NT2/D1 (cell line): Measurements from ENCODE around the gene CDC25C.

Source experiments
- DNase-seq: peaks from one replicate; pipeline ENCODE4 v3.0.0-alpha.2; 2011; ENCODE audit warnings: low read depth, low spot score
- H3K27me3 ChIP-seq: 2 replicates; pipeline ENCODE4 v1.6.0; 2011; ENCODE audit warnings: mild to moderate bottlenecking; ENCODE audit not compliant: insufficient read length, insufficient read depth
- H3K36me3 ChIP-seq: 2 replicates; pipeline ENCODE4 v1.6.1; 2011; ENCODE audit warnings: mild to moderate bottlenecking, low read length, mixed read lengths; ENCODE audit not compliant: insufficient read depth, insufficient read length
- H3K4me1 ChIP-seq: 2 replicates; pipeline ENCODE4 v1.5.1; 2011; ENCODE audit not compliant: insufficient read depth, insufficient read length
- H3K4me3 ChIP-seq: 2 replicates; pipeline ENCODE4 v1.5.1; 2011; ENCODE audit warnings: low read depth; ENCODE audit not compliant: insufficient read length
- H3K9ac ChIP-seq: 2 replicates; pipeline ENCODE4 v1.6.0; 2011; ENCODE audit warnings: low read depth; ENCODE audit not compliant: insufficient read length
- H3K9me3 ChIP-seq: 2 replicates; pipeline ENCODE4 v1.5.1; 2011; ENCODE audit warnings: mild to moderate bottlenecking, low read length; ENCODE audit not compliant: insufficient read depth
- SUZ12 ChIP-seq: IDR thresholded peaks from 2 replicates; pipeline ENCODE4 v1.6.1; 2011; ENCODE audit not compliant: insufficient read length, insufficient read depth; ENCODE audit errors: extremely low read depth
- YY1 ChIP-seq: IDR thresholded peaks from 2 replicates; pipeline ENCODE4 v1.6.1; 2011; ENCODE audit not compliant: insufficient read length, insufficient read depth
- ZNF274 ChIP-seq: IDR thresholded peaks from 2 replicates; pipeline ENCODE4 v1.6.1; 2011; ENCODE audit warnings: mild to moderate bottlenecking, low read depth, low read length

The CDC25C gene

GRCh38 chr5:138366632-138367382 lies 35.2 kb upstream of the CDC25C start:
- Histone ChIP-seq H3K4me1 (no peaks in the 10 kb centered on the region), H3K27me3 (no peaks in the 10 kb centered on the region), H3K9ac (no peak overlapping the region), H3K36me3 (peaks cover 3% of the 10 kb centered on the region), H3K4me3 (no peak overlapping the region), H3K9me3 (no peaks in the 10 kb centered on the region)
- DNase-seq = no peak
- no peak for TF ChIP-seq YY1
- TF ChIP-seq SUZ12 = no peak
- TF ChIP-seq ZNF274 = no peak

GRCh38 chr5:138364576-138364975 lies 33.0 kb upstream of the CDC25C start:
- no peaks in the 10 kb centered on the region for H3K9me3 ChIP-seq
- no peaks in the 10 kb centered on the region for H3K27me3 ChIP-seq
- H3K4me1 ChIP-seq = no peaks in the 10 kb centered on the region
- no peak for DNase-seq
- no peak for TF ChIP-seq YY1
- TF ChIP-seq SUZ12 = no peak
- TF ChIP-seq ZNF274 = no peak
- H3K9ac ChIP-seq = no peak overlapping the region
- peaks cover 3% of the 10 kb centered on the region for H3K36me3 ChIP-seq
- no peak overlapping the region for H3K4me3 ChIP-seq

- H3K9ac ChIP-seq = no peak overlapping the region
- peaks cover 3% of the 10 kb centered on the region for H3K36me3 ChIP-seq
- no peaks in the 10 kb centered on the region for H3K4me1 ChIP-seq
- H3K4me3 ChIP-seq = no peak overlapping the region
- no peaks in the 10 kb centered on the region for H3K27me3 ChIP-seq
- no peak for DNase-seq
- no peaks in the 10 kb centered on the region for H3K9me3 ChIP-seq
- TF ChIP-seq YY1 (no peak), ZNF274 (no peak), SUZ12 (no peak)
Observed at GRCh38 chr5:138360941-138361452, 29.4 kb upstream of the CDC25C start.

GRCh38 chr5:138359621-138360020 lies 28.0 kb upstream of the CDC25C start:
- no peak overlapping the region for H3K9ac ChIP-seq
- H3K9me3 ChIP-seq = peaks cover 9% of the 10 kb centered on the region
- no peaks in the 10 kb centered on the region for H3K27me3 ChIP-seq
- H3K4me1 ChIP-seq = no peaks in the 10 kb centered on the region
- peaks cover 10% of the 10 kb centered on the region for H3K36me3 ChIP-seq
- no peak for TF ChIP-seq ZNF274
- TF ChIP-seq SUZ12 = no peak
- TF ChIP-seq YY1 = no peak
- no peak for DNase-seq
- no peak overlapping the region for H3K4me3 ChIP-seq

- no peak overlapping the region for H3K9ac ChIP-seq
- no peak for DNase-seq
Observed at GRCh38 chr5:138354926-138355378, 23.3 kb upstream of the CDC25C start.

GRCh38 chr5:138354387-138354786 lies 22.8 kb upstream of the CDC25C start:
- Histone ChIP-seq H3K4me1 (no peaks in the 10 kb centered on the region), H3K27me3 (no peaks in the 10 kb centered on the region), H3K9ac (peak overlapping the region; percentile 85), H3K4me3 (peak overlapping the region; percentile 65), H3K9me3 (peaks cover 27% of the 10 kb centered on the region), H3K36me3 (peaks cover 25% of the 10 kb centered on the region)
- DNase-seq = no peak
- TF ChIP-seq ZNF274 (no peak), YY1 (peak; percentile 19), SUZ12 (no peak)

More at GRCh38 chr5:138354926-138355378, 23.3 kb upstream of the CDC25C start:
- Histone ChIP-seq H3K4me1 (no peaks in the 10 kb centered on the region), H3K9me3 (peaks cover 27% of the 10 kb centered on the region), H3K36me3 (peaks cover 20% of the 10 kb centered on the region), H3K27me3 (no peaks in the 10 kb centered on the region), H3K4me3 (peak overlapping the region; percentile 65)
- TF ChIP-seq SUZ12 = no peak
- no peak for TF ChIP-seq ZNF274
- TF ChIP-seq YY1 = no peak

GRCh38 chr5:138353560-138354080 lies 22.0 kb upstream of the CDC25C start:
- no peaks in the 10 kb centered on the region for H3K27me3 ChIP-seq
- no peak for TF ChIP-seq SUZ12
- TF ChIP-seq ZNF274 = no peak
- no peak for TF ChIP-seq YY1
- H3K9ac ChIP-seq = peak overlapping the region; percentile 85
- H3K36me3 ChIP-seq = peaks cover 32% of the 10 kb centered on the region
- peaks cover 27% of the 10 kb centered on the region for H3K9me3 ChIP-seq
- no peak for DNase-seq
- H3K4me1 ChIP-seq = no peaks in the 10 kb centered on the region
- peak overlapping the region; percentile 65 for H3K4me3 ChIP-seq
